SK-N-SH treated with all-trans-retinoic acid at 6 μM for 48 hours (cell line): ENCODE results near the gene ANO3.

ENCODE experiments used
- ARNTL ChIP-seq: fragments of 450-650 bp; formaldehyde crosslinking; IDR thresholded peaks from 2 replicates; pipeline ENCODE4 v1.5.0; 2020; ENCODE audit warnings: low read depth, mild to moderate bottlenecking, moderate library complexity, borderline replicate concordance
- CSDC2 ChIP-seq: fragments of 250-450 bp; sonication (Bioruptor Pico); IDR thresholded peaks from 2 replicates; pipeline ENCODE4 v1.5.0; 2020; ENCODE audit warnings: mild to moderate bottlenecking, moderate library complexity
- ISL1 ChIP-seq: fragments of 250-450 bp; sonication (Bioruptor Pico); IDR thresholded peaks from 2 replicates; pipeline ENCODE4 v2.1.2; 2022; ENCODE audit warnings: mild to moderate bottlenecking, moderate library complexity
- PATZ1 ChIP-seq: fragments of 250-450 bp; sonication (Bioruptor Pico); IDR thresholded peaks from 2 replicates; pipeline ENCODE4 v1.8.0; 2020; ENCODE audit warnings: mild to moderate bottlenecking, moderate library complexity, borderline replicate concordance
- PPARA ChIP-seq: fragments of 250-450 bp; sonication (Bioruptor Pico); IDR thresholded peaks from 2 replicates; pipeline ENCODE4 v1.5.0; 2020; ENCODE audit warnings: mild to moderate bottlenecking, borderline replicate concordance
- RARB ChIP-seq: fragments of 250-450 bp; sonication (Bioruptor Pico); IDR thresholded peaks from 2 replicates; pipeline ENCODE4 v1.8.0; 2021; ENCODE audit warnings: mild to moderate bottlenecking, moderate library complexity
- ZFP3 ChIP-seq: fragments of 250-450 bp; sonication (Bioruptor Pico); IDR thresholded peaks from 2 replicates; pipeline ENCODE4 v1.5.0; 2020; ENCODE audit warnings: mild to moderate bottlenecking, moderate library complexity
- ZFP30 ChIP-seq: fragments of 450-650 bp; formaldehyde crosslinking; IDR thresholded peaks from 2 replicates; pipeline ENCODE4 v1.5.0; 2022; ENCODE audit warnings: mild to moderate bottlenecking, moderate library complexity
- ZNF565 ChIP-seq: fragments of 450-650 bp; formaldehyde crosslinking; conservative IDR thresholded peaks from 2 replicates; pipeline ENCODE4 v1.5.0; 2020; ENCODE audit warnings: low read depth, mild to moderate bottlenecking, moderate library complexity
- ZNF70 ChIP-seq: fragments of 450-650 bp; formaldehyde crosslinking; IDR thresholded peaks from 2 replicates; pipeline ENCODE4 v1.5.0; 2020; ENCODE audit warnings: mild to moderate bottlenecking, moderate library complexity
- ZNF8 ChIP-seq: fragments of 450-650 bp; formaldehyde crosslinking; IDR thresholded peaks from 2 replicates; pipeline ENCODE4 v1.5.0; 2020; ENCODE audit warnings: mild to moderate bottlenecking, moderate library complexity

- TF ChIP-seq CSDC2 (CRISPR knock-in tag) (no peak), ZNF70 (CRISPR knock-in tag) (no peak), ZNF8 (CRISPR knock-in tag) (no peak), RARB (CRISPR knock-in tag) (no peak), PATZ1 (no peak), ISL1 (CRISPR knock-in tag) (no peak), PPARA (no peak), ARNTL (CRISPR knock-in tag) (no peak), ZFP3 (CRISPR knock-in tag) (no peak), ZFP30 (no peak), ZNF565 (CRISPR knock-in tag) (no peak)
Observed at GRCh38 chr11:26706181-26706580, 374.3 kb downstream of the ANO3 start.
